Upper lobe of right lung (tissue), 1 donor: ENCODE results near the gene GREB1. TPM values are rescaled to one million over a fixed set of nuclear protein-coding genes. Genes with fewer than 3 reads are reported as not detected.

Experiments used
- ATAC-seq: fragments of 200-7000 bp; cut with Tn5 transposase; one replicate; pipeline ENCODE4 v1.9.1; 2020; ENCODE audit warnings: mild to moderate bottlenecking, moderate library complexity
- DNase-seq: peaks from one replicate; pipeline ENCODE4 v3.0.0-alpha.2; 2020
- H3K27ac ChIP-seq: fragments of 200-600 bp; one replicate; pipeline ENCODE4 v1.8.0; 2022
- H3K27me3 ChIP-seq: fragments of 200-600 bp; one replicate; pipeline ENCODE4 v1.8.0; 2022; ENCODE audit warnings: mild to moderate bottlenecking
- H3K36me3 ChIP-seq: fragments of 200-600 bp; one replicate; pipeline ENCODE4 v1.8.0; 2022
- H3K4me1 ChIP-seq: fragments of 200-600 bp; one replicate; pipeline ENCODE4 v1.8.0; 2022
- H3K4me3 ChIP-seq: fragments of 200-600 bp; one replicate; pipeline ENCODE4 v1.8.0; 2022; ENCODE audit warnings: mild to moderate bottlenecking
- H3K9me3 ChIP-seq: fragments of 200-600 bp; one replicate; pipeline ENCODE4 v1.8.0; 2022
- intact Hi-C: fragments of 100-400 bp; cut with DNase I; formaldehyde crosslinking; loops from one replicate; pipeline ENCODE4 v1.11.0; 2022
- total RNA-seq: library from RNA; stranded (reverse); fragmentation: NEBNext Ultra II Directional; extraction: Animal tissue kit (Norgen Biotek cat#: 25700); gene quantifications from one replicate; pipeline ENCODE4 v1.2.1, GENCODE V29; 2021
- TF ChIP-seq, protein P1 (sequence below): fragments of 200-600 bp; IDR thresholded peaks from one replicate; pipeline ENCODE4 v1.8.0; 2022; ENCODE audit warnings: antibody characterized with exemption
- donor health status: DM: no; HTN: yes; CAD: no; lungs with severe emphysema.

GREB1 gene
- total RNA-seq, 1 donor from 2014 or later, result 0.90 TPM

DNA sequence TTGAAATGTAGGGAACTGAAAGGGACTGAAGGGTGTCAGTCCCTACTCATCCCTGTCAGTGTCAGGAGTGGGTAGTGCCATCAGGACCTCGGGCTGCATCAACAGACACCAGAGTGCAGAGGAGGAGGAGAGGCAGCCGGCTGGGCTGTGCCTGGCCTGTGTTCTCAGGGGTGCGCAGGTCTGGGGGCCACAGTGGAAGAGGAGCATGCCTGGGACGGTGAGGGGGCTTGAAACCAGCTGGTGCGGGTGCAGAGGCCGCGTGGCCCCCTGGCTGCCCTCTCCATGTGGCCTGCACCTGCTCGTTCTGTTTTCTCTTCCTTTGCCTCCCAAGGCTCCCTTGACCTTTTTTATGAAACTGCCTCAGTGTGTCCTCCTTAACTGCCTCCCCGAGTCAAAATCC, 94.8 kb downstream of the GREB1 start:
- TF ChIP-seq, protein P1, sequence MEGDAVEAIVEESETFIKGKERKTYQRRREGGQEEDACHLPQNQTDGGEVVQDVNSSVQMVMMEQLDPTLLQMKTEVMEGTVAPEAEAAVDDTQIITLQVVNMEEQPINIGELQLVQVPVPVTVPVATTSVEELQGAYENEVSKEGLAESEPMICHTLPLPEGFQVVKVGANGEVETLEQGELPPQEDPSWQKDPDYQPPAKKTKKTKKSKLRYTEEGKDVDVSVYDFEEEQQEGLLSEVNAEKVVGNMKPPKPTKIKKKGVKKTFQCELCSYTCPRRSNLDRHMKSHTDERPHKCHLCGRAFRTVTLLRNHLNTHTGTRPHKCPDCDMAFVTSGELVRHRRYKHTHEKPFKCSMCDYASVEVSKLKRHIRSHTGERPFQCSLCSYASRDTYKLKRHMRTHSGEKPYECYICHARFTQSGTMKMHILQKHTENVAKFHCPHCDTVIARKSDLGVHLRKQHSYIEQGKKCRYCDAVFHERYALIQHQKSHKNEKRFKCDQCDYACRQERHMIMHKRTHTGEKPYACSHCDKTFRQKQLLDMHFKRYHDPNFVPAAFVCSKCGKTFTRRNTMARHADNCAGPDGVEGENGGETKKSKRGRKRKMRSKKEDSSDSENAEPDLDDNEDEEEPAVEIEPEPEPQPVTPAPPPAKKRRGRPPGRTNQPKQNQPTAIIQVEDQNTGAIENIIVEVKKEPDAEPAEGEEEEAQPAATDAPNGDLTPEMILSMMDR, result no peak
- no peak overlapping the region for H3K4me3 ChIP-seq
- H3K27me3 ChIP-seq, result no peaks in the 10 kb centered on the region
- DNase-seq, result no peak
- H3K9me3 ChIP-seq, result no peaks in the 10 kb centered on the region
- ATAC-seq, result no peak
- H3K36me3 ChIP-seq, result no peaks in the 10 kb centered on the region
- no peaks in the 10 kb centered on the region for H3K4me1 ChIP-seq
- no peak overlapping the region for H3K27ac ChIP-seq
- intact Hi-C loops, result no loop called here

GRCh38 chr2:11629215-11629614, 95.4 kb downstream of the GREB1 start:
- no peaks in the 10 kb centered on the region for H3K4me1 ChIP-seq
- no peak overlapping the region for H3K27ac ChIP-seq
- TF ChIP-seq, protein P1, result no peak
- H3K36me3 ChIP-seq, result no peaks in the 10 kb centered on the region
- no peaks in the 10 kb centered on the region for H3K27me3 ChIP-seq
- no peak overlapping the region for H3K4me3 ChIP-seq
- ATAC-seq, result no peak
- intact Hi-C loops, result no loop called here
- DNase-seq, result no peak
- H3K9me3 ChIP-seq, result no peaks in the 10 kb centered on the region

DNA sequence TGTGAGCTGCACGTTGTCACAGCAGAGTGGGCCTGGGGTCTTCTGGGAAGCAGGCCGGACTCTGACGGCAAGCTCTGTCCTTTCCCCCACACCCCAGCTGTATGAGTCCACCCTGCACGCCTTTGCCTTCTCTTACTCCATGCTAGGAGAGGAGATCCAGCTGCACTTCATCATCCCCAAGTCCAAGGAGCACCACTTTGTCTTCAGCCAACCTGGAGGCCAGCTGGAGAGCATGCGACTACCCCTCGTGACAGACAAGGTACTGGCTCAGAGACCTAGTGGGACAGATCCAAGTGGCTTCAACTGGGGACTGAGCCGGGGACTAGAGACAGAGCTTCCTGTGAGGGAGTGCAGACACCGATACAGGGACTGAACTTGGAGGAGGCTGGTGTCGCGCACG, 96.0 kb downstream of the GREB1 start:
- no peaks in the 10 kb centered on the region for H3K4me1 ChIP-seq
- no peak overlapping the region for H3K4me3 ChIP-seq
- H3K27me3 ChIP-seq, result no peaks in the 10 kb centered on the region
- TF ChIP-seq, protein P1, result no peak
- H3K36me3 ChIP-seq, result no peaks in the 10 kb centered on the region
- ATAC-seq (peak; percentile 20), DNase-seq (no peak)
- intact Hi-C loops, result no loop called here
- H3K27ac ChIP-seq, result no peak overlapping the region
- no peaks in the 10 kb centered on the region for H3K9me3 ChIP-seq

- TF ChIP-seq, protein P1, result no peak
- ATAC-seq (no peak), DNase-seq (no peak)
- Histone ChIP-seq H3K27ac (no peak overlapping the region), H3K4me1 (no peaks in the 10 kb centered on the region), H3K27me3 (no peaks in the 10 kb centered on the region), H3K9me3 (no peaks in the 10 kb centered on the region), H3K4me3 (no peak overlapping the region), H3K36me3 (no peaks in the 10 kb centered on the region)
- intact Hi-C loops, result no loop called here
Measured at GRCh38 chr2:11630855-11631254, 97.0 kb downstream of the GREB1 start.

DNA sequence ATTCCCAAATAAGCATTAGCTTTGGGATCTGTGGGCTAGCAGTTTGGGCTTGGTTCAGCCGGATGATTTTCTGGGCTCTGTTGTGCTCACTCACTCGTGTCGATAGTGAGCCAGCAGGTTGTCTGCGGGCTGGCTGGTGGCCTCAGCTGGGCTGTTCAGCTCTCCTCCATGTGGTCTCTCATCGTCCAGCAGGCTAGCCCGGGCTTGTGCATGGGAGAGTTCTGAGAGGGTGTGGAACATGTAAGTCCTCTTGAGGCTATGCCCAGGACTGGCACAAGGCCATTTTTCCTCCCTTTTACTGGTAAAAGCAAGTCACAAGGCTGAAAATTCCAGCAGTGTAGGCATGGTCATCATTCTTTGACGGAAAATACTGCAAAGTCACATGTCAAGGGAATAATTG, 97.6 kb downstream of the GREB1 start:
- no peak overlapping the region for H3K4me3 ChIP-seq
- H3K36me3 ChIP-seq, result no peaks in the 10 kb centered on the region
- DNase-seq (no peak), ATAC-seq (no peak)
- TF ChIP-seq, protein P1, result no peak
- H3K9me3 ChIP-seq, result no peaks in the 10 kb centered on the region
- intact Hi-C loops, result no loop called here
- H3K27me3 ChIP-seq, result no peaks in the 10 kb centered on the region
- H3K27ac ChIP-seq, result no peak overlapping the region
- H3K4me1 ChIP-seq, result no peaks in the 10 kb centered on the region

GRCh38 chr2:11633923-11634478, 100.2 kb downstream of the GREB1 start:
- intact Hi-C loops, result no loop called here
- Histone ChIP-seq H3K4me3 (no peak overlapping the region), H3K27ac (no peak overlapping the region), H3K27me3 (no peaks in the 10 kb centered on the region), H3K36me3 (no peaks in the 10 kb centered on the region), H3K9me3 (no peaks in the 10 kb centered on the region), H3K4me1 (no peaks in the 10 kb centered on the region)
- TF ChIP-seq, protein P1, result no peak
- DNase-seq (no peak), ATAC-seq (no peak)
